T47D (cell line): ENCODE results near the gene RAP1GAP2.
"Not testable (repeated sequence)": the region's sequence is repeated elsewhere in the genome, so short reads cannot be mapped to it uniquely, and the experiment has no call there.

Source experiments
- DNase-seq, 2 experiments: peaks; one replicate each; pipeline versions ENCODE4 v3.0.0 to v3.0.0-alpha.2; 2011 to 2012; ENCODE audit warnings: low read depth in 1 of 2, low spot score in 1 of 2
- JUND ChIP-seq: IDR thresholded peaks from 2 replicates; pipeline ENCODE4 v1.6.1; 2012; ENCODE audit warnings: low read depth
- in situ Hi-C: cut with HindIII; loops from 2 replicates; pipeline ENCODE4 v1.10.0; 2016; ENCODE audit warnings: low sequenced_read_pairs, low pct_unique_long_range_greater_than_20kb

RAP1GAP2 gene

DNA sequence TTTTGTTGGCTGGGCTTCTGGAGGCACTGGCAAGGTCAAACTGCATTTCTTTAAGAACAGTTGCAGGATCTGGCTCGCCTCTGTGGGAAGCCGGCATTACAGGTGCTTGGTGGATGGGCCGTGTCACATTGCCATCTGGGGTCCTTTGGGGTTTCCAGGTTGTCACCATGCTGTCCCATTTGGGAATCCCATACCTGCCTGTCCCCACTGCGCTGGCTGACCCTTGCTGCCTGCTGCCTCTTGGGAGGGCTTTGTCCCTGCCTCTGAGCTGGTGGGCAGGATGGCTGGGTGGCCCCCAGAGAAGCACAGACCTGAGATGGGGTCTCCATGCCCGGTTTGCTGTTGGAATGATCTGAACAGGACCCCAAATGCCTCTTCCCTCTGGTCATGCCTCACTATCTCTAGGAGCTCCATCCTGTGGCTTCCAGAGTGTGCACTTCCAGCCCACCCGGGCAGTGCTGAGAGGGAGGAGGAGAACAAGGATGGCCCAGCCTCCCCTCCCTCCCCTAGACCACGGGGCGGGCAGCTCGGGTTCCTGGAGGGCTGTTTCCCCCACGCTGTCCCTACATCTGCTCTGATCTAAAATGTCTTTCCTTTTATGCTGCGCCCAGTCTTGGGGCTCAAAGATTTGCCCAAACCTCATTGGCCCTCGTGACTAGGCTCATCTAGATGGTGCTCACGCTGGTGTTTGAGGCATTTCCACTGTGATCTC, 239.2 kb downstream of the RAP1GAP2 start:
- in situ Hi-C loops, result no loop called here

GRCh38 chr17:3035968-3036280, 239.7 kb downstream of the RAP1GAP2 start:
- no peak for TF ChIP-seq JUND
- no peak for DNase-seq
- in situ Hi-C loops, result no loop called here

More for the DNA sequence above, 239.2 kb downstream of the RAP1GAP2 start:
- no peak for DNase-seq
- TF ChIP-seq JUND, result no peak

GRCh38 chr17:3036800-3037199, 240.6 kb downstream of the RAP1GAP2 start:
- in situ Hi-C loops, result no loop called here
- DNase-seq, result no peak
- no peak for TF ChIP-seq JUND

GRCh38 chr17:3037259-3037658, 241.0 kb downstream of the RAP1GAP2 start:
- TF ChIP-seq JUND, result no peak
- no peak for DNase-seq
- in situ Hi-C loops, result no loop called here

DNA sequence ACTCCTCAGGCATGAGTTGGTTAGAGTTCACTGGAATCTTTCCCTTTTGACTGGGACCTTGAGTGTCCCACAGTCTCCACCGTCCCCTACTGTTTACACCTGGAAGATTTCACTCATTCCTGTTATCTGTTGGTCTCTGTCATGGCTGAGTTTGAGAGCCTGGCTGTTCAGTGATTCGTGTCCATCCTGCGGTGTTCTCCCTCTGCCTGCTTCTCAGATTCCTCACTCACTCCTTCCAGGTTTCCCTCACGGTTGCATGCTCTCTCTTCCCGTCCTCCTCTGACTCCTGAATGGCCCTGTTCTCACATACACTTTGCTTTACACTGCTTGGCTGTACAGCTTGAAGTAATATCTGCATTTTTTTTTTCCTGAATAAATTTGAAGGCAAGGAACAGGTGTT, 242.7 kb downstream of the RAP1GAP2 start:
- in situ Hi-C loops, result no loop called here
- no peak for TF ChIP-seq JUND
- DNase-seq, result no peak

GRCh38 chr17:3039736-3040135, 243.5 kb downstream of the RAP1GAP2 start:
- DNase-seq, result no peak
- in situ Hi-C loops, result no loop called here
- TF ChIP-seq JUND, result no peak

- in situ Hi-C loops, result no loop called here
- no peak for TF ChIP-seq JUND
- DNase-seq, result no peak
Observed at GRCh38 chr17:3040882-3041281, 244.6 kb downstream of the RAP1GAP2 start.

- no peak for TF ChIP-seq JUND
- peak in 1 of 2 experiments; percentile 52 for DNase-seq
- in situ Hi-C loops, result no loop called here
Observed at GRCh38 chr17:3043737-3044365, 247.6 kb downstream of the RAP1GAP2 start.

- TF ChIP-seq JUND, result no peak
- in situ Hi-C loops, result no loop called here
- no peak for DNase-seq
Observed at GRCh38 chr17:3046753-3047152, 250.5 kb downstream of the RAP1GAP2 start.

- no peak for TF ChIP-seq JUND
- in situ Hi-C loops, result no loop called here
- DNase-seq, result peak; percentile 75 to 98
Observed at GRCh38 chr17:3048727-3049471, 252.7 kb downstream of the RAP1GAP2 start.

DNA sequence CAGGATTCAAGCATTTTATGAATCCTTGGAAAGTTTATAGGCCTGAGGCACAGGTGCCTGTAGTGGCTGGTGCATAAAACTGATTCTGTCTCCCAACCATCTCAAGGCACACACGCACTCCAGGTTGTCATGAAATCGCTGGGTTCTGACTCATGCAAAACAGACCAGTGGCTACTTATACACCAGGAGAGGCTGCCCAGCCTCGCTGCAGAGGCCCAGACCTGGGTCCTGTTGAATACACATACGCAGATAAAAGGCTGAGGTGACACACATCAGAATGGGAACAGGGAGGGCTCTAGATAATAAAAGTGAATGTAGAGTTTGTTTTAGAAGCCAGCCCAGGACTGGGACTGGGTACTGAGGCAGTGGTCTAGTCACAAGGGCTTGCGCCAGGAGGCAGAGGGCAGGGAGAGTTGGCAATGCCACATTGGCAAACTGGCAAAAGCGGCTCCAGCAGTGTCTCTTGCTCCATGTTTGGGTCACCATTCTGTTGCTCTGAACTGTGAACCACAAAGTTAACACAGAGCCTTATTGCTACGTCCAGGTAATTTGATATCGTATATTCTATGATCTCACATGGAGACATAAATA, 253.6 kb downstream of the RAP1GAP2 start:
- DNase-seq, result no peak
- TF ChIP-seq JUND, result no peak
- in situ Hi-C loops, result no loop called here

- DNase-seq, in situ Hi-C loops: not testable (repeated sequence)
Observed at GRCh38 chr17:3054868-3055267, 258.6 kb downstream of the RAP1GAP2 start.

GRCh38 chr17:3062824-3063377, 266.7 kb downstream of the RAP1GAP2 start:
- in situ Hi-C loops, DNase-seq: not testable (repeated sequence)

GRCh38 chr17:3063507-3063906, 267.3 kb downstream of the RAP1GAP2 start, which contains the start of gene OR1D5:
TSS of gene OR1D5 (minus strand) at chr17:3063607. CDS start at chr17:3063607, 0 bp downstream.
- DNase-seq, in situ Hi-C loops: not testable (repeated sequence)

- in situ Hi-C loops, result not testable (repeated sequence)
Observed at GRCh38 chr17:3065192-3065591, 269.0 kb downstream of the RAP1GAP2 start.

GRCh38 chr17:3073850-3074249, 277.6 kb downstream of the RAP1GAP2 start:
- DNase-seq, in situ Hi-C loops: not testable (repeated sequence)

More at GRCh38 chr17:3065192-3065591, 269.0 kb downstream of the RAP1GAP2 start:
- DNase-seq, result not testable (repeated sequence)
